OCI-LY7 (cell line): ENCODE measurements around the gene BCO2. TPM values are rescaled to one million over a fixed set of nuclear protein-coding genes. Genes with fewer than 3 reads are reported as not detected.

Source experiments
- BruUV-seq: library from RNA; stranded (reverse); fragments of 400-500 nt; replicated peaks from 2 replicates; lab custom pipeline; 2021; lab: Mats Ljungman, UMichigan
- CTCF ChIA-PET: fragments of 300-600 bp; sonication (Branson Sonifier 250); formaldehyde crosslinking; loops from one replicate; lab custom pipeline; 2022; ENCODE audit warnings: antibody characterized with exemption; ENCODE audit not compliant: unreplicated experiment; lab: Charles Lee
- POLR2A ChIA-PET: fragments of 300-600 bp; sonication (Branson Sonifier 250); formaldehyde crosslinking; loops from one replicate; lab custom pipeline; 2022; ENCODE audit warnings: antibody characterized with exemption; lab: Charles Lee
- DNase-seq: peaks from one replicate; pipeline ENCODE4 v3.0.0-alpha.2; 2015; ENCODE audit warnings: low spot score
- H2AFZ ChIP-seq: fragments of 200-600 bp; sonication (generic), shearing (Covaris generic); 2 replicates; pipeline ENCODE4 v1.6.1; 2014; ENCODE audit warnings: mild to moderate bottlenecking, antibody characterized with exemption, low read length, moderate library complexity
- H3K27ac ChIP-seq: fragments of 200-600 bp; sonication (generic); 2 replicates; pipeline ENCODE4 v1.5.1; 2014; ENCODE audit warnings: mixed run types, low read depth, mild to moderate bottlenecking, moderate library complexity, low read length, inconsistent platforms; ENCODE audit not compliant: poor library complexity, severe bottlenecking
- H3K36me3 ChIP-seq: fragments of 200-600 bp; sonication (generic); 2 replicates; pipeline ENCODE4 v1.6.1; 2014; ENCODE audit warnings: mild to moderate bottlenecking, antibody characterized with exemption, low read length, moderate library complexity, mixed read lengths; ENCODE audit not compliant: insufficient read depth
- H3K4me1 ChIP-seq: fragments of 200-600 bp; sonication (generic); 2 replicates; pipeline ENCODE4 v1.5.1; 2014; ENCODE audit warnings: mild to moderate bottlenecking, low read length; ENCODE audit not compliant: insufficient read depth, poor library complexity, severe bottlenecking
- H3K4me2 ChIP-seq: fragments of 200-600 bp; sonication (generic); 2 replicates; pipeline ENCODE4 v1.6.1; 2014; ENCODE audit warnings: mild to moderate bottlenecking, low read length
- H3K4me3 ChIP-seq: fragments of 200-600 bp; sonication (generic); 2 replicates; pipeline ENCODE4 v1.5.1; 2014; ENCODE audit warnings: mild to moderate bottlenecking, low read depth, low read length; ENCODE audit not compliant: poor library complexity, severe bottlenecking
- H3K79me2 ChIP-seq: fragments of 200-600 bp; sonication (generic); 2 replicates; pipeline ENCODE4 v1.6.1; 2016; ENCODE audit warnings: low read depth, mild to moderate bottlenecking, low read length, moderate library complexity, mixed read lengths; ENCODE audit not compliant: insufficient read depth
- H3K9me2 ChIP-seq: fragments of 200-600 bp; sonication (generic); 2 replicates; pipeline ENCODE4 v1.6.1; 2016; ENCODE audit warnings: mild to moderate bottlenecking, low read length, mixed read lengths; ENCODE audit not compliant: insufficient read depth
- H3K9me3 ChIP-seq: fragments of 200-600 bp; sonication (generic); 2 replicates; pipeline ENCODE4 v1.6.1; 2014; ENCODE audit warnings: mild to moderate bottlenecking, mixed run types, low read length, mixed read lengths
- H4K20me1 ChIP-seq: fragments of 200-600 bp; sonication (generic); 2 replicates; pipeline ENCODE4 v1.6.1; 2014; ENCODE audit warnings: mild to moderate bottlenecking, antibody characterized with exemption, low read length, moderate library complexity, mixed read lengths; ENCODE audit not compliant: insufficient read depth
- CTCF ChIP-seq: fragments of 200-600 bp; sonication (generic); conservative IDR thresholded peaks from 2 replicates; pipeline ENCODE4 v1.5.1; 2014; ENCODE audit warnings: mild to moderate bottlenecking, antibody characterized with exemption, low read length, moderate library complexity, mixed read lengths
- EZH2phosphoT487 ChIP-seq: fragments of 200-600 bp; sonication (generic); IDR thresholded peaks from 2 replicates; pipeline ENCODE4 v1.6.1; 2018; ENCODE audit warnings: low read depth, borderline replicate concordance, mild to moderate bottlenecking, mixed run types, antibody characterized with exemption, low read length, moderate library complexity, mixed read lengths
- intact Hi-C: fragments of 100-400 bp; cut with micrococcal nuclease; formaldehyde crosslinking; loops from one replicate; pipeline ENCODE4 v1.10.0; 2022; ENCODE audit not compliant: unreplicated experiment
- total RNA-seq, 2 experiments: library from RNA; depleted of rRNA in 1 of 2; stranded (reverse); fragments of >200 nt in 1 of 2; shearing (Covaris generic) in 1 of 2; gene quantifications; 2 replicates each; pipeline ENCODE4 v1.2.3, GENCODE V29; 2014 to 2022

The BCO2 gene
- total RNA-seq, 2 experiments from 2014 or later = 0.60 to 1.2 TPM

- POLR2A ChIA-PET = interaction anchor here (1.0 kb wide), 1 partner anchor 68 kb away, joined by 3 read pairs; no protein-coding TSS in a partner anchor
- intact Hi-C loops = loop anchor here (10.0 kb wide), 1 partner anchor 371 kb away; no protein-coding TSS in a partner anchor
Measured at GRCh38 chr11:112213753-112214152, 38.4 kb downstream of the BCO2 start.

GRCh38 chr11:112215621-112216020, 40.3 kb downstream of the BCO2 start:
- Histone ChIP-seq H3K79me2 (no peaks in the 10 kb centered on the region), H3K27ac (no peak overlapping the region), H3K4me3 (no peak overlapping the region), H4K20me1 (no peaks in the 10 kb centered on the region), H3K36me3 (no peaks in the 10 kb centered on the region), H3K4me2 (no peak overlapping the region), H3K9me2 (no peaks in the 10 kb centered on the region), H3K9me3 (no peaks in the 10 kb centered on the region), H2AFZ (no peak overlapping the region), H3K4me1 (no peaks in the 10 kb centered on the region)
- intact Hi-C loops = loop anchor here (10.0 kb wide), 1 partner anchor 369 kb away; no protein-coding TSS in a partner anchor
- DNase-seq = no peak
- CTCF ChIA-PET = interaction anchor here (1.0 kb wide), 1 partner anchor 60 kb away, joined by 3 read pairs; no protein-coding TSS in a partner anchor
- no TSS peak for BruUV-seq
- POLR2A ChIA-PET = interaction anchor here (0.7 kb wide), 1 partner anchor 100 kb away, joined by 3 read pairs; no protein-coding TSS in a partner anchor
- TF ChIP-seq EZH2phosphoT487 = no peak
- no peak for TF ChIP-seq CTCF

More at GRCh38 chr11:112213753-112214152, 38.4 kb downstream of the BCO2 start:
- H3K79me2 ChIP-seq = no peaks in the 10 kb centered on the region
- H3K4me1 ChIP-seq = no peaks in the 10 kb centered on the region
- CTCF ChIA-PET = no interaction called here
- H3K4me2 ChIP-seq = no peak overlapping the region
- no peaks in the 10 kb centered on the region for H3K9me2 ChIP-seq
- H3K9me3 ChIP-seq = no peaks in the 10 kb centered on the region
- no peaks in the 10 kb centered on the region for H3K36me3 ChIP-seq
- TF ChIP-seq EZH2phosphoT487 (no peak), CTCF (no peak)
- H3K27ac ChIP-seq = no peak overlapping the region
- no TSS peak for BruUV-seq
- no peak overlapping the region for H2AFZ ChIP-seq
- H3K4me3 ChIP-seq = no peak overlapping the region
- DNase-seq = no peak
- H4K20me1 ChIP-seq = no peaks in the 10 kb centered on the region

- Histone ChIP-seq H2AFZ (no peak overlapping the region), H3K27ac (no peak overlapping the region), H3K4me1 (no peaks in the 10 kb centered on the region), H3K4me2 (no peak overlapping the region), H3K9me3 (no peaks in the 10 kb centered on the region), H3K9me2 (no peaks in the 10 kb centered on the region), H3K4me3 (no peak overlapping the region), H3K79me2 (no peaks in the 10 kb centered on the region), H4K20me1 (no peaks in the 10 kb centered on the region), H3K36me3 (no peaks in the 10 kb centered on the region)
- intact Hi-C loops = loop anchor here (10.0 kb wide), 1 partner anchor 368 kb away; no protein-coding TSS in a partner anchor
- TF ChIP-seq EZH2phosphoT487 (no peak), CTCF (no peak)
- CTCF ChIA-PET = no interaction called here
- no peak for DNase-seq
- BruUV-seq = no TSS peak
- POLR2A ChIA-PET = interaction anchor here (0.7 kb wide), 1 partner anchor 10 kb away, joined by 4 read pairs; the partner anchor contains the start of gene PTS
Measured at GRCh38 chr11:112216561-112217105, 41.3 kb downstream of the BCO2 start.
